WERI-Rb-1 (cell line): Measurements from ENCODE around the gene GH1.

Experiments used
- DNase-seq: peaks from one replicate; pipeline ENCODE4 v3.0.0-alpha.2; 2020
- H3K27ac ChIP-seq: fragments of 250-450 bp; sonication (Bioruptor Pico); 2 replicates; pipeline ENCODE4 v1.5.1; 2020; ENCODE audit warnings: mild to moderate bottlenecking, moderate library complexity
- H3K27me3 ChIP-seq: fragments of 250-450 bp; sonication (Bioruptor Pico); 2 replicates; pipeline ENCODE4 v1.5.1; 2021; ENCODE audit warnings: mild to moderate bottlenecking, low read depth, moderate library complexity; ENCODE audit not compliant: insufficient read depth, severe bottlenecking
- H3K36me3 ChIP-seq: fragments of 250-450 bp; sonication (Bioruptor Pico); 2 replicates; pipeline ENCODE4 v1.5.1; 2020; ENCODE audit warnings: mild to moderate bottlenecking, moderate library complexity
- H3K4me3 ChIP-seq: 2 replicates; pipeline ENCODE4 v1.5.1; 2011; ENCODE audit warnings: low read depth, mild to moderate bottlenecking, control low read depth, low read length
- H3K9me3 ChIP-seq: fragments of 250-450 bp; sonication (Bioruptor Pico); 2 replicates; pipeline ENCODE4 v1.5.1; 2021; ENCODE audit warnings: mild to moderate bottlenecking, moderate library complexity; ENCODE audit not compliant: severe bottlenecking
- CTCF ChIP-seq: IDR thresholded peaks from 2 replicates; pipeline ENCODE4 v1.5.1; 2011; ENCODE audit warnings: low read depth, mild to moderate bottlenecking, control low read depth, inconsistent platforms, low read length

Gene GH1

DNA sequence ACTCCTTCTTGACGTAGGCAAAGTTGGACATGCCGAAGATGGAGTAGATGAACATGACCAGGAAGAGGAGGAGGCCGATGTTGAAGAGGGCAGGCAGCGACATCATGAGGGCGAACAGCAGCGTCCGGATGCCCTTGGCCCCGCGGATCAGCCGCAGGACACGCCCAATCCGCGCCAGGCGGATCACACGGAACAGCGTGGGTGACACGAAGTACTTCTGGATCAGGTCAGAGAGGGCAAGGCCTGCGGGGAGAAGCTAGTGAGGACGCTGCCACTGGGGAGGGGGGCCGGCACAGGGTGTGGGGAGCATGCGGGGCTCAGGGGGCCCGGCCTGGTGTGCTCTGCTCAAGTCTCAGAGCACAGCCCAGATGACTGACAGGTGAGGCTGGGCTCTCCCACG, 23.1 kb upstream of the GH1 start:
- TF ChIP-seq CTCF = no peak
- Histone ChIP-seq H3K27ac (no peak overlapping the region), H3K9me3 (no peaks in the 10 kb centered on the region), H3K27me3 (no peaks in the 10 kb centered on the region), H3K4me3 (no peak overlapping the region), H3K36me3 (no peaks in the 10 kb centered on the region)
- no peak for DNase-seq

GRCh38 chr17:63941162-63941561, 22.5 kb upstream of the GH1 start:
- Histone ChIP-seq H3K36me3 (no peaks in the 10 kb centered on the region), H3K27me3 (no peaks in the 10 kb centered on the region), H3K9me3 (no peaks in the 10 kb centered on the region), H3K4me3 (no peak overlapping the region), H3K27ac (no peak overlapping the region)
- no peak for DNase-seq
- no peak for TF ChIP-seq CTCF

DNA sequence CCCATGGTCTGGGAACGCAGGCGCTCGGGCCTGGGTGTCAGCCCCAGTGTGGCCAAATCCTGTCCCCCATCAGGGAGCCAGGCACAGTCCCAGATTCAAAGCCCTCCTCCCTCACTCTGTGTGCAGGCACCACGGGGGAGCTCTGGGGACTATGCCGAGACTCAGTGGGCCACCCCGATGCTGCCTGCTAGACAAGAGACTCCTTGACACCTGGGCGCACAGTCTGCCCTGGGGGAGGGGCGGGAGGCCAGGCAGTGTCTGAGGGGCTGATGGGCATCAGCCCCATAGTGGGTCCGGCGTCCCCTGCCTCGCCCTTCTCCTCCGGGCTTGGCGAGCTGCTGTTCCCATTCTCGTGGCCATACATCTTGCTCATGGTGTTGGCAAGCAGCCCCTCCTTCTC, 21.9 kb upstream of the GH1 start:
- TF ChIP-seq CTCF = no peak
- Histone ChIP-seq H3K27me3 (no peaks in the 10 kb centered on the region), H3K9me3 (no peaks in the 10 kb centered on the region), H3K27ac (no peak overlapping the region), H3K36me3 (no peaks in the 10 kb centered on the region), H3K4me3 (no peak overlapping the region)
- DNase-seq = no peak

- Histone ChIP-seq H3K4me3 (no peak overlapping the region), H3K36me3 (no peaks in the 10 kb centered on the region), H3K27ac (no peak overlapping the region), H3K9me3 (no peaks in the 10 kb centered on the region), H3K27me3 (no peaks in the 10 kb centered on the region)
- DNase-seq = no peak
- no peak for TF ChIP-seq CTCF
These were observed 21.2 kb upstream of the GH1 start for GRCh38 chr17:63939884-63940283.

- Histone ChIP-seq H3K4me3 (no peak overlapping the region), H3K9me3 (no peaks in the 10 kb centered on the region), H3K27ac (no peak overlapping the region), H3K27me3 (no peaks in the 10 kb centered on the region), H3K36me3 (no peaks in the 10 kb centered on the region)
- no peak for TF ChIP-seq CTCF
- DNase-seq = no peak
These were observed 20.8 kb upstream of the GH1 start for GRCh38 chr17:63939401-63939800.

GRCh38 chr17:63937920-63938319, 19.3 kb upstream of the GH1 start:
- no peaks in the 10 kb centered on the region for H3K9me3 ChIP-seq
- DNase-seq = no peak
- H3K27ac ChIP-seq = no peak overlapping the region
- TF ChIP-seq CTCF = no peak
- H3K27me3 ChIP-seq = no peaks in the 10 kb centered on the region
- no peak overlapping the region for H3K4me3 ChIP-seq
- no peaks in the 10 kb centered on the region for H3K36me3 ChIP-seq
